HuH-7.5 (cell line): ENCODE results near the gene GON4L.
"Not testable (repeated sequence)": the region's sequence is repeated elsewhere in the genome, so short reads cannot be mapped to it uniquely, and the experiment has no call there.

Experiments
- DNase-seq: peaks from one replicate; pipeline ENCODE4 v3.0.0; 2011; ENCODE audit warnings: low spot score

GON4L gene

DNA sequence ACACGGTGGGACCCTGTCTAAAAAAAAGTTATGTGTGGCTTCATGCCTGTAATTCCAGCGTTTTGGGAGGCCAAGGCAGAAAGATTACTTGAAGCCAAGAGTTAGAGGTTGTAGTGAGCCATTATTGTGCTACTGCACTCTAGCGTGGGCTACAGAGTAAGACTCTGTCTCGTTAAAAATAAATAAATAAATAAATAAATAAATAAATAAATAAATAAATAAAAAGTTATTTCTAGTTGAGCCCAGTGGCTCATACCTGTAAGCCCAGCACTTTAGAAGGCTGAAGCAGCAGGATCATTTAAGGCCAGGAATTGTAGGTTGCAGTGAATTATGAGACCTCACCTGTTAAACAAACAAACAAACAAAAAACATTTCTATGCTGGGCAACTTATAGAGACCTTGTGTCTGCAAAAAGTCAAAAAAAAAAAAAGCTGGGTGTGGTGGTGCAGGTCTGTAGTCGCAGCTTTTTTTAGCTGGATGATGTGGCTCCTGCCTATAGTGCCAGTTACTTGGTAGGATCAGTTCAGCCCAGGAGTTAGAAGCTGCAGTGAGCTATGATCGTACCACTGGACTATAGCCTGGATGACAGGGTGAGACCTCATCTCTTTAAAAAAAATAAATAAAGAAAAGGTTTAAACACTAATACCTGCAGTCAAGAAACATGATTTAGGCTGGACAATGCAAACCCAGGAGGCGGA lies 25.6 kb downstream of the GON4L start:
- no peak for DNase-seq

DNA sequence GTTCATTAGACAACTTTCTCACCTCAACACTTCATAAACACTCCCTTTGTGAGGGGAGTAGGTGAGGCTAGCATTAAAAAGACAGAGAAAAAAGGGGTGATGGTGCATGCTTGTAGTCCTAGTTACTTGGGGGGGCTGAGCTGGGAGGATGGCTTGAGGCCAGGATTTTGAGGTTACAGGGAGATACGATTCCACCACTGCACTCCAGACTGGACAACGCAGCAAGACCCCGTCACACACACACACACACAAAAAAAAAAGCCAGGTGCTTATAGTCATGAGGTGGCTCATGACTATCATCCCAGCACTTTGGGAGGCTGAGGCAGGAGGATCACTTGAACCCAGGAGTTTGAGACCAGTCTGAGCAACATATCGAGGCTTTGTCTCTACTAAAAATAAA lies 29.6 kb downstream of the GON4L start:
- no peak for DNase-seq

GRCh38 chr1:155816351-155816750 lies 40.7 kb downstream of the GON4L start:
- DNase-seq: no peak

- no peak for DNase-seq
Observed at GRCh38 chr1:155813672-155814071, 43.3 kb downstream of the GON4L start.

GRCh38 chr1:155812878-155813277 lies 44.1 kb downstream of the GON4L start:
- DNase-seq: no peak

DNA sequence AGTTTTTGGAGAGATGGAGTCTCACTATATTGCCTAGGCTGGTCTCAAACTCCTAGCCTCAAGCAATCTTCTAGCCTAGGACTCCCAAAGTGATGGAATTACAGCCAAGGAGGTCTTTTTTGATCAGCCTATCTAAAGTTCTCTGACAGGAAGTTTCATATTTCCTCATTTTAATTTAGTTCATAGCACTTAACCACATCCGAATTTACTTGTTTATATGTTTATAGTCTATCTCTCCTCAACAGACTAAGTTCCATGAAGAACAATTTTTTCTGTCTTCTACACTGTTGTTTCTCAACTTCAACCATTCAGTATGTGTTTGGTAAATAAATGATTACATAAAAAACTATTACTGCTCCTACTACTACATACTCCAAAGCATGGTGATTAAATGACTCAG lies 47.9 kb downstream of the GON4L start:
- DNase-seq: no peak

DNA sequence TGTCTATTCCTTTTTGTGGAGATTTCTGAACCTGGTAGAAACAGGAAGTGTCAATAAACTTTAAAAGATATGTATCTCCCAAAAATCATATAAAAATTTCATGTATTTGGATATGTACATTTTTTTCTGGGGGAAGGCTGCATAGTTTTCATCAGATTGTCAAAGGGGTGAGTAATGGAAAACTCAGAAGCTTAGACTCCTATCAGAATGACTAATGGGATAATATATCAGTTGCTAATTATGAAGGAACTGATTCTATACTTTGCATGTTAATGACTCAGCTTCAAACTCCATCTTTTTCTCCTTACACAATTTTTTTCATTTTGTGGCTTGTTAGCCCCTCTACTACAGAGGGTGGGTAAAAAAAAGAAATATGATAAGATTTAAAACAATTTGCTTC lies 55.9 kb downstream of the GON4L start:
- DNase-seq: no peak

DNA sequence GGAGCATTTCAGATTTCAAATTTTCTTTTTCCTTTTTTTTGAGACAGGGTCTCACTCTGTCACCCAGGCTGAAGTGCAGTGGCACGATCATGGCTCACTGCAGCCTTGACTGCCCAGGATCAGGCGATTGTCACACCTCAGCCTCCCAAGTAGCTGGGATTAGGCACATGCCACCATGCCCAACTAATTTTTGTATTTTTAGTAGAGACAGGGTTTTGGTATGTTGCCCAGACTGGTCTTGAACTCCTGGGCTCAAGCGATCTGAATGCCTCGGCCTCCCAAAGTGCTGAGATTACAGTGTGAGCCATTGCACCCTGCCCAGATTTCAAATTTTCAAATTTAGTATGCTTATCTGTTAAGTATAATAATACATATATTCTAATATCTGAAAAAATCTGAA lies 61.4 kb downstream of the GON4L start:
- not testable (repeated sequence) for DNase-seq

GRCh38 chr1:155794605-155795245 lies 62.3 kb downstream of the GON4L start:
- no peak for DNase-seq

DNA sequence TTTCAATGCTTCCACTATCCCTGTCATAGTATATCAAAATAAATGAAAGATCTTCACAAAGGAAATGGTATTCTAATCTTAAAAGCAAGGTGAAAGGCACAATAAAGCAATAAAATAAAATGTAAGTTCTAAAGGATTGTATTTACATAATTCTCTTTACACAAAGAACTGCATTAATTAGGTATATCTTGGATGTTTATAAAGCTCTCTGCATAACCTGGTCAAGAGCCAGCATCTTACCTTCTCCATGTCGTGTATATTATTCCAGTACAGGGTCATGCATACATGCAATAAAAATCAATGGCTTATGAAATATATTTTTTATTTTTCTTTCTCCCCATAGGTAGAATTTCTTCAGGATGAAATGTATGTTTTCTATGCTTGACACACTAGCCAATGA lies 63.8 kb downstream of the GON4L start:
- DNase-seq: no peak

DNA sequence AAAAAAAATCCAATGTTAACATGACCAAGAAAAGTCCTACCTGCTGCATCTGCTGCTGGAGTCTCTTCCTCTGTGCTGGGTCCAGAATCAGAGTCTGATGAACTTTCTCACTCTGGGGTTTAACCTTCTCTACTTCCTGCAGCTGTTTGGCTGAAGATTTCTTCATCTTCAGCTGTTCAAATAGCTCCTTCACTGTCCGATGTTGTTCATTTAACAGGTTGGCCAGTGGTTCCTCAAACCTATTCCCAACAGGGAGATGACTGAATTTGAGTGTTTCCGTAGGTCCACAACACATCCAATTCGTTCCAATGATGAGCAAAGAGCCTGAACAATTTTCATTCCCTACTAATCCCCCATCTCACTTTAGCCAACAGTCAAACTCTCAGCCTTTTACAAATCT lies 79.4 kb downstream of the GON4L start:
- DNase-seq: no peak

DNA sequence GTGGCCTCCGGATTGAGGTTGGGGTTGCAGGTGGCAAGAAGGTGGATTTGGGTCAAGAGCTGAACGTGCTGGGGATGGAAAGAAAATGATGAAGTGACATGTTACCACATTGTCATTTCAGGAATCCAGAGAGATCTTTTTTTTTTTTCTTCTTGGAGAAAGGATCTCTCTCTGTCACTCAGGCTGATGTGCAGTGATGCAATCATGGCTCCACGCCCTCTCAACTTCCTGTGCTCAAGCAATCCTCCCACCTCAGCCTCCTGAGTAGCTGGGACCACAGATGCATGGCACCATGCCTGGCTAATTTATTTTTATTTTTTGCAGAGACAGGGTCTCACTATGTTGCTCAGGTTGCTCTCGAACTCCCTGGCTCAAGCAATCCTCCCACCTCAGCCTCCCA lies 80.6 kb downstream of the GON4L start:
- no peak for DNase-seq

DNA sequence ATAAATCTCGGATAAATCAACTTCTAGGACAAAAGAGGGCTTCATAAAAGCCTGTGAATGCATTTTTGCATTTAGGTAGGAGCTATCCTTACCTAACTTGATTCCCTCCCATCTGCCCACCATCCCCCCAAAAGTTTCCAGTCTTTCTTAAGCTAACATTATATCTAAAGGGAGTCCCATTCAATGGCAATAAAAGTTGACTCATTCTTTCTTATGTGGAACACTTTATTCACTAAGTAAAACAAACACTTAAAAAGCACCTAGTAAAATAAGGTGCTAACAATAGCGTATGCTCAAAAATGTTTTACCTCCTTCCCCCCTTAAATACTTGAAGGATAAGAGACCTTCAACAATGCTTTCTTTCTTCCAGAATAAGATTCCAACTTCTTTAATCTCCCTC lies 83.8 kb downstream of the GON4L start:
- DNase-seq: no peak

- DNase-seq: no peak
Observed at GRCh38 chr1:155769257-155769656, 87.8 kb downstream of the GON4L start.

DNA sequence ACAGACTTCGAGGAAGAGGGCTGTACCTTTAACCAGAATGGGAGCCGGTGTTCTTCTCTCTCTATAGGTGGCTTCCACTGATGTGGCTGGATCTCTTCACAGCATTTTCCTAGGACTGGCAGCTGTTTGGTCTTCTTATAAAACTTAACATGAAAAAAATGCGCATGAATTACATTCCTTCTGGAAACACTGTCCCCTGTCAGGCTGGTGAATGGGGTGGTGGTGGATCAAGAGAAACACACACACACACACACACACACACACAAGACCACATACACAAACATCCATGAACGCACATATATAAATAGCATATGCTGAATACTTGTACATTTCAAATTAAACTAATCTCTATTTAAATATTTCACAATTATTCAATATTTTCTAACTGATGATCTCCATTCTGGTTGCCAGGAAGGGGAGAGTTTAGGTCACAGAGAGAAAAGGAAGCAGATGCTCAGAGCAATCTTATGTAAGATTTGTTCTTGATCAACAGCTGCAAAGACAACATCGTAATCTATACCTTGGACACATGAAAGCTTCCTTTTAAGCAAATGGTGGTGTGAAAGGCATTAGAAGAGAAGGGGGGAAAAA lies 89.5 kb downstream of the GON4L start:
- DNase-seq: not testable (repeated sequence)

GRCh38 chr1:155763989-155764388 lies 93.0 kb downstream of the GON4L start:
- not testable (repeated sequence) for DNase-seq

DNA sequence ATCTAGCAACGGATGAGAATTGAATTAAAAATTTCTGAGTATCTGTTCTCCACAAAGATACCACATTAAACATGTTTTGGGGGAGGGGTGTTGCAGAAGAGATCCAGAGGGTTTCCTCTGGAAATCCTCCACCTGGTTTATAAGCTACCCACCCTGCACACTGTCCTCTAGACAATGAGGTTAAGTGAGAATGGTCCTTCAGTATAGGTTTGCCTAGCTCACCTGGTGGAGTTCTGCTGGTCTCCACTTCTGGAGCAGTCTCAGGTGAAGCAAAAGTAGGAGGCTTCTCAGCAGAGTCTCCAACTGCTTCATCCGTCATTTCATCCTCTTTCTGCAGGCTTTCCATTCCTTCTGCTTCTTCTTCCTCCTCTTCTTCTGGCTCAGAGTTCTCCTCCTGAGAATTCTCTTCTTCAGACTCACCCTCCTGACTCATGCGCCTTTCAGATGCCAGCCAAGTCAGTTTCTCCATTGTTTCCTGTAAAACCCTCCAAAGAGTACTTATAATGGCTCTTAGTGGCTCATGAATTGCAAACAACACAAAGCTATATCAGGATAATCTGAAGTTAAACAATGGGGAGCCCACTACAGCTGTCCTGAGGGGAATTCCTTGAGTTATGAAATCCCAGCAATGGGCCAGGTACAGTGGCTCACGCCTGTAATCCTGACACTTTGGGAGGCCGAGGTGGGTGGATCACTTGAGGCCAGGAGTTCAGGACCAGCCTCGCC lies 93.8 kb downstream of the GON4L start:
- not testable (repeated sequence) for DNase-seq

DNA sequence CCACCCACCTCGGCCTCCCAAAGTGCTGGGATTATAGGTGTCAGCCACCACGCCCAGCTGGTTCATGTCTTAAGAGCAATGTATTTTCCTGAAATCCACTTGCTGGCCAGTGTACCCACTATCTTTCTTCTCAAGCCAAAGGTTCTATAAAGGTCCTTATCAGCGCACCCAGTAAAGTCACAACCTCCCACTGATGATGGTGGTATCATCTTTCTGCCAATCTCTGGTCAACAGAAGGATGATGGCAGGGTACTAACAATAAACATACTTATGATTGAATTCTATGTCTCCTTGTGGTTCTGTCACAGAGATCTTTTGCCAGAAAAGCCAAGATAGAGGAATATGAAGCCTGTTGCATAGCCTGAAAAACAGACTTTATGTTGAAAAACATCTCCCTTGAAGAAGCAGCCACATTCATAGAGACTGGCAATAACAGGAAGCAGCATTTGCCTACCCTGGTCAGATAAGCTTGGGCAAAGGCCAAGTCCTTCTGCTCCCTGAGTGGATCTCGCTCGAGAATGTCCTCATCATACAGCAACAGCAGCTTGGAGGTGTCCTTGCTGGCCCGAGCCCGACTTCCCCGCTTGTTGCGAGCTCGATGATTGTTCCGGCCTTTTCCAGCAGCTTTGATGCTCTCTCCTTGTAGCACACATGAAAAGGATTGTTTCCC lies 95.1 kb downstream of the GON4L start:
- no peak for DNase-seq

DNA sequence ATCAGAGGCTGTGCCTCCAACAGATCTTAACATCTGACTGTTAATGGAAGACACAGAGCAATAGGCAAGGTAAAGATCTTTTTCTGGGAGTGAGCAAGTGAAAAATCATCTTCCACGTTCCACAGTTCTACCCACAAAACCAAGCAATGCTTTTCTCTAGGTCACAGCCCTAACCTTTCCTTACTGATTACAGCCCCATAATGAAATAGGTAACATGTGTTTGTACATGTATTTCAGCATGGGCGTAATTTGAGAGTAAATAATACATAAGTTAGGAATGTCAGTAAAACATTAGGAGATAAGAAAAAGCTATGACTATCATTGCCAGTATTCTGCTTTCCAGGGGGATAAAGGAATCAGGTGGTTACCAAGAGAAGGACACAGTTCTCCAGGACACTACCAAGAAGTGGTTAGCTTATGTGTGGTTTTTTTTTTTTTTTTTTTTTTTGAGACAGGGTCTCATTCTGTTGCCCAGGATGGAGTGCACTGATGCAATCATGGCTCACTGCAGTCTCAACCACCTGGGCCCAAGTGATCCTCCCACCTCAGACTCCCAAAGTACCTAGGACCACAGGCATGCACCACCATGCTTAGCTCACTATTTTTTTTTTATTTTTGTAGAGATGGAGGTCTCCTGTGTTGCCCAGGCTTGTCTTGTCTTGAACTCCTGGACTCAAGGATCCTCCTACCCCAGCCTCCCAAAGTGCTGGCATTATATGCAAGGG lies 96.1 kb downstream of the GON4L start:
- DNase-seq: no peak

- no peak for DNase-seq
Observed at GRCh38 chr1:155759966-155760630, 96.9 kb downstream of the GON4L start.

- not testable (repeated sequence) for DNase-seq
Observed at GRCh38 chr1:155759017-155759416, 98.0 kb downstream of the GON4L start.
